ENCODE data around the gene DEAF1.
"Not testable (repeated sequence)": the region's sequence is repeated elsewhere in the genome, so short reads cannot be mapped to it uniquely, and the experiment has no call there.

The DEAF1 gene

DNA sequence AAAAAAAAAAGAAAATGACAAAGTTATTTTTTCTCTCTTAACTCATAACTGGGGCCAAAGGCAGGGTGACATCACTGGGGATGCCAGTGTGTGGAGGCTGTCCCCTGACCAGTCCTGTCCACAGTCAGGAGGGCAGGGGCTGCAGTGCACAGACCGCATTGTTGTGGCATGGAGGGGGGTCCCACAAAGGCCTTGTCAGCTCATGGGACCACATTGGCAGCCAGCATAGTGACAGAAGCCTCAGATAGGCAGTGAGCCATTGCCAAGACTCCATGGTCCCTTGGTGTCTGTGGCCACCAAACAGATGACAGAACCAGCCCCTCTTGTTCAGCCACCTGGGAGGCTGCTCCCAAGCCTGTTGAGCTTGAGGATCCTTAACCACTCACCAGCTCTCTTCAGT is 4.7 kb upstream of the DEAF1 start:
- DNase-seq: no peak

DNA sequence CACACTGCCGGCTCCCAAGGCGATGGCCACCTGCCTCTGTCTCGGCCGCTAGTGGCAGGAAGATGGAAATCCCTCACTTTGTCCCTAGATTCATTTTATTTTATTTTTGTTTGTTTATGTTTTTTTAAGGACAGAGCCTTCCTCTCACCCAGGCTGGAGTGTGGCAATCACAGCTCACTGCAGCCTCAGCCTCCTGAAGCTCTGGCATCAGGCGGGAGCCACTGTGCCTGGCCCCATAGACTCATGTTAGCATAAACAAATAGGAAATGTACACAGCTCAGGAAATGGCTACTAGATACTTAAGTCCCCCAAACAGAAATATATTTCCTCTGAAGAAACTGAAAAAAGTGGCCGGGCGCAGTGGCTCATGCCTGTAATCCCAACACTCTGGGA is 4.1 kb upstream of the DEAF1 start:
- no peak for DNase-seq

DNA sequence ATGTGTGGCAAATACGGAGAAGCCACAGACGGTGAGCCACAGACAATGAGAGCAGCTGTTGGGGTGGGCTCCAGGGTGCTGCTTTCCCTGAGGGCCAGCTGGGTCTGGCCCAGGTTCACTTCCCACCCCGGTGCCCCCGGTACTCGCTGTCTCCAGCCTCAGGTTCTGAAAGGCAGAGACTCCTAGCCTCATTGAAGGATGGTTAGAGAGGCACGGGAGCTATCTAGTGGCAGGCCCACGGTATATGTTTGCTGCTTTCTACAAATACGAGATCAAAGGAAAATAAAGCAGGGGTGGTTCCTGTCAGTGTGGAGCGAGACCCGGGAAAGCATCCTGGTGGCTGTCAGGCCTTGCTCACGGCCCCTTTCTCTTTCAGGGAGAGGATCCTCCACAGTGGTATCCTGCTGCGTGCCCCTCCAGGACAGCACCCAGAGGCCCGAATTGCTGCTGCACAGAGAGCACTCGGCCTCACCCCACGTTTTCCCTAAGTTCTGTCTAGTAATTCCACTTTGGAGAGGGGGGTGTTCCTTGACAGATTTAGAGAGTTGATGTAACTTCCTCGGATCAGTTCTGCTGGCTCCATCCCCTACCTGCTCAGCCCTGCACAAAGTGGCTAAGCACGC is 3.6 kb upstream of the DEAF1 start:
- DNase-seq: no peak

DNA sequence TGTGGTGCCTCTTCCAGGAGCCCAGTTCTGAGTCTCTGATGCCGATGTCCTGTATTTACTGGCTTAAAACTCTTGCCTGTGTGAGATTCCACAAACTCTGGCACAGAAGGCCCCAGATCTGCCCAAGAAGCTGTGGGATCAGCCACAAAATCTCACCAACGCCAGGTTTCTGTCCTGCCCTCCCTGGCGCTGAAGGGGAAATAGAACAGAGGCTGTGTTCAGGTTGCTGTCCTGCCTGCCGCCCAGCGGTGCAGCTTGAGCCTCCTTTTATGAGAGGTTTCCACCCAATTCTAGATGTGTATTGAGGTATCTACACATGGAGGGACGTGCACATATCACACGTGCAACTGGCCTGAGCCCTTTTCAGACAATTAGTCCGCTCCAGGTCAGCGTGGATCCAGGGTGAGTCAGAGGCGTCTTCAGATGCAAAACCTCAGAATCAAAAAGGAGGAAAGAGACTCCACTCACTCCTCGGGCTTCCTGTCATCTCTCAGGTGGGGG is 2.8 kb upstream of the DEAF1 start:
- no peak for DNase-seq

DNA sequence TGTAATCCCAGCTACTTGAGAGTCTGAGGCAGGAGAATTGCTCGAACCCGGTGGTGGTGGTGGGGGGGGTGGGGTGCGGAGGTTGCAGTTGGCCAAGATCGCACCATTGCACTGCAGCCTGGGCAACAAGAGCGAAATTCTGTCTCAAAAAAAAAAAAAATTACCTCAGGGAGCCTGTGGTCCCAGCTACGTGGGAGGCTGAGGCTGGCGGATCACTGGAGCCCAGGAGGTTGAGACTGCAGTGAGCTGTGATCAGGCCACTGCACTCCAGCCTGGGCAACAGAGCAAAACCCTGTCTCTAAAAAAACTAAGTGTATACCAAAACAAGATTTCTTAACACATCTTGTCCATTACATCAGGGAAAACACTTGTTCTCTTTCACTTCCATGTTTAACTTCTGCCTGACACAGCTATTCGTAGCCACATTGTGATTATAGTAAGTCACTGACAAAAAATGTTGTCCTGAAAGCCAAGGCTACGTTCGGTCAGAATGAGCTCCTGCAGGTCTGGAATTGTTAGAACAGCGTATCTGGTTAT is 2.0 kb upstream of the DEAF1 start:
- no peak for DNase-seq

DNA sequence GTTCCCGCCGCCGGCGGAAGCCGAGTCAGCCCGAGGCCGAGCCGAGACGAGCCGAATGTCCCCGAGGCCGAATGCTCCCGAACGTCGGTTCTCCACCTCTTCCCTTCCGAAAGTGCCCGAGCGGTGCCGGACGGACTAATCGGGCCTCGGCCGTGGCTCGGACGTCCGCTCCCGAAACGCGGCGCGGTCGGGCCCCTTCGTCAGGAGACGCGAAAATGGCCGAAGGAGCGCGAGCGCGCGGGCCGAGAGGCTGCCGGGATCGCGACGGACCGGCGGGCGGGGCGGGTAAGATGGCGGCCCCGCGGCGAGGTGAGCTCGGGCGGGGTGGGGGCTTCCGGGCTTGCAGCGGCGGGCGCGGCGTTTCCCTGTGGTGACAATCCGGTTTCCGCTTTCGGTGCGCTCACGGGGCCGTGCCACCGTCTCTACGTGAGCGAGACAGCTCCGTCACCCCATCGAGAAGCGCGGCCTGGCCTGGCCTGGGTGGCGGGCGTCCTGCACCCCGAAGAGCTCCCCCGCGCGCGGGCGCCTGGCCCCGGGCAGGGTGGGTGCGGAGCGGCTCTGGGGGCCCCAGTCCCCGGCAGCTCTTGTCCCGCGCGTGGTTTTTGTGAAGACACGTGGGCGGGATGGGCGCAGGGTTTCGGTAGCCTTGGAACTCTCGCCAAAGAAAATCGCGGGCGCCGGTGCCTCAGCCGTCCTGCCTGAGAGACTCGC is 671 bp upstream of the DEAF1 start, which contains the start of gene TMEM80:
Gene TMEM80 (plus strand): TSS at position 279 of the 711 bp plus-strand sequence. CDS start 12 bp downstream, at position 291.
- DNase-seq: peak; percentile 92

DNA sequence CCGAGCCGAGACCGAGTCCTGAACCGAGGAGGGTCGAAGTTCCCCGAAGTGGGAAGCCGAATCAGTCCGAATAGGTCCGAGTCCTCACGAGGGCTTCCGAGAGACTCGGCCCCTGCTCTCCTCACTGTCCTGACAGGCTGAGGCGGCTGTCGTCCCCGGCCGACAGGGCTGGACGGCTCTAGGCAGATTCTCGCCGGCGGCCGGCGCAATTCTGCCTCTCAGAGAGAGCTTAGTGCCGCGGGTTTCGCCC is 191 bp upstream of the DEAF1 start:
- no peak for DNase-seq

DNA sequence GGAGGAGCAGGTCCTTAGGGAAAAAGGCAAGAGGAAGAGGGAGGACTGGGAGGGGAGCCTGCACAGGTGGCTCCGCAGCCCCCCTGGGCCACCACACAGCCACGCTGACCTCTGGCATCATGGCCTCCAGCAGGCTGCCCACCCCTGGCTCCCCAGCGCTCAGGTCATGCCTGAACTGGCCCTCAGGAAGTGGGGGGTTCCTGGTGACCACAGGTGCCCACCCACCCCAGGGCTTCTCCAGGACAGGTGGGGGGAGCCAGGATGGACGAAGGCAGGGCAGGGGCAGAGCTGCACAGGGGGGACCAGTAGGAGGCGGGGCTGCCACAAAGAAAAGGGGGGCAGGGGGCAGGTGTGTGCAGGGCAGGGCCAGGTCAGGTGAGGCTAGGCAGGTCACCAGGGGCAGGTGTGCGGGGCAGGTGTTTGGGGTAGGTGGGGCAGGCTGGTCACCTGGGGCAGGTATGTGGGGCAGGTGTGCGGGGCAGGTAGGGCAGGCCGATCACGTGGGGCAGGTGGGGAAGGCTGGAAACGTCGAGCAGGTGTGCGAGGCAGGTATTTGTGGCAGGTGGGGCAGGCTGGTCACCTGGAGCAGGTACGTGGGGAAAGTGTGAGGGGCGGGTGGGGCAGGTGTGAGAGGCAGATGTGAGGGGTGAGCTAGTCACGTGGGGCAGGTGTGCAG is 997 bp downstream of the DEAF1 start:
- DNase-seq: no peak

DNA sequence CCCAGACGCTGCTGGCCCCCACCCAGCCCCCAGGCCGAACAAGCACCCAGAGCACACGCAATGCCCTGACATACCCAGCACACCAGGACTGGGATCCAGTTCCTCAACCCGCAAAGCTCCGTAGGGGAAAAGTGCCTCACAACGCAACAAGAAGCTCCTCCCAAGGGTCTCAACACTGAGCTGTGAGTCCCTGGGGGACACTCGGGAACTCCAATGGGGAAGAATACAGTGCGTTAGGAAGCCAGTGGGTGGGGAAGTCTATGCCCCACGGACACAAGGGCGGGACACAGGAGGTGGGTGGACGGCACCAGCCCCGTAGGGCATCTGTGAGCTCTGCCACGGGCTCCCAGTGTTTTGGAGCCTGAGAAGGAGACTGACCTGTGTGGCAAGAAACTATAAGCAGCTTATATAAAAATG is 1.6 kb downstream of the DEAF1 start:
- no peak for DNase-seq

DNA sequence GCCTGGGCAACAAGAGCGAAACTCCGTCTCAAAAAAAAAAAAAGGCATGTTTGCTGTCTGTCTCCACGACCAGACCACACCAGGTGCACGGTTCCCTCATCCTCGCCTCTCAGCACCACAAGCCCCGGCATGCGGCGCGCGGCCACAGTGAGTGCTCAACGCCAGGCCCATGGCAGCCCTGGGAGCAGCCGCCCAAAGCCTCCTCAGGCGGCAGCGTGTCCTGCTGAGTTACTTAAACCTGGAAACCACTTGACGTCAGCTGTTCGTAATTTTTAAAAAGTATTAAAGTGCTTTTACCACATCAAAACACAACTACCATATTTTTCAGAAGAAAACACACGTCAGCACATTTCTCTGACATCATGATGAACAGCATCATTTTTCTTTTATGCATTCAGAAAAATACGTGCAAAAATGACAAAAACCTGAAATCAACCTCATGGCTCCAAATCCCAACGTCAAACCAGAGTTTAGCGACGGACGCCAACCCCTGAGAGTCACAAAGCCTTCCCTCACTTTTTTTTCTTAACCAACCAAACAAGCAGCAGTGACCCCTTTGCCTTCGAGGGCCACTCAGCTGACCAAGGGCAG is 2.1 kb downstream of the DEAF1 start:
- DNase-seq: no peak

DNA sequence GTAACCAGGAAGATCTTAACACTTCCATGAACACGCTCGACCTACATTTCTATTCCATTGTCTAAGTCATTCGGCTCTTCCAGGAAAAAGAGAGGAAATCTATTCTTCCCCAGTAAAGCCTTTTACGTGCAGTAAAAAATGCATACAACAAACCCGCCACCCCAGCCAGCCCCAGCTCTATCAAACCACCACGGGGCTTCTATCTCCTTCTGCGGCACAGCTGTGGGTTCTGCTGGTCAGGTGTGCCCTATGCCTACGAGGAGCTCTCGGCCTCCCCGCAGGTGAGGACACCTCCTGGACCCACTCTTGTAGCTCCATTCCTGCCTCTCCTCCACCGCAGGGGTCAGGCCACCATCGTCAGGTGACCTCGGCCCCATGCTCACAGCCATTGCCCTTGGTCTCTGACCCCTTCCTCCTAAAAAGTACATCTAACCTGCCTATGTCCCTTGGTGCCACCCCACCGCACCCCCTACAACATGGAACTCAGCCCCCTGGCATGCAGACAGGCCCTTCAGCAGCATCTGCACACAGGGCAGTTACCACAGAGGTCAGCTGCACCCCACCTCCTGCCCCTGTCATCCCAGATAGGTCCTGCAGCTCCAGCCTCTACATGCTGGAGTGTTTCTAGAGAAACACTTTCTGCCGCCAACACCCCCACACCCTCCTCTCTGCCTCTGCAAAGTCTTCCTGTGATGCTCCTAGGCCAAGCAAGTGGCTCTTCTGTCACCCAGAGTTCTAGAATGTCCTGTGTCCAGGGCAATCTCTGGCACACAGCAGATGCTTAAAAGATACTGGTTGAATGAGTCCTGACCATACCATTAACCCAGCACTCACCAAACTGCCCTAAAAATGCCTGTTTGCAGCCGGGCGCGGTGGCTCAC is 3.1 kb downstream of the DEAF1 start:
- DNase-seq: no peak

DNA sequence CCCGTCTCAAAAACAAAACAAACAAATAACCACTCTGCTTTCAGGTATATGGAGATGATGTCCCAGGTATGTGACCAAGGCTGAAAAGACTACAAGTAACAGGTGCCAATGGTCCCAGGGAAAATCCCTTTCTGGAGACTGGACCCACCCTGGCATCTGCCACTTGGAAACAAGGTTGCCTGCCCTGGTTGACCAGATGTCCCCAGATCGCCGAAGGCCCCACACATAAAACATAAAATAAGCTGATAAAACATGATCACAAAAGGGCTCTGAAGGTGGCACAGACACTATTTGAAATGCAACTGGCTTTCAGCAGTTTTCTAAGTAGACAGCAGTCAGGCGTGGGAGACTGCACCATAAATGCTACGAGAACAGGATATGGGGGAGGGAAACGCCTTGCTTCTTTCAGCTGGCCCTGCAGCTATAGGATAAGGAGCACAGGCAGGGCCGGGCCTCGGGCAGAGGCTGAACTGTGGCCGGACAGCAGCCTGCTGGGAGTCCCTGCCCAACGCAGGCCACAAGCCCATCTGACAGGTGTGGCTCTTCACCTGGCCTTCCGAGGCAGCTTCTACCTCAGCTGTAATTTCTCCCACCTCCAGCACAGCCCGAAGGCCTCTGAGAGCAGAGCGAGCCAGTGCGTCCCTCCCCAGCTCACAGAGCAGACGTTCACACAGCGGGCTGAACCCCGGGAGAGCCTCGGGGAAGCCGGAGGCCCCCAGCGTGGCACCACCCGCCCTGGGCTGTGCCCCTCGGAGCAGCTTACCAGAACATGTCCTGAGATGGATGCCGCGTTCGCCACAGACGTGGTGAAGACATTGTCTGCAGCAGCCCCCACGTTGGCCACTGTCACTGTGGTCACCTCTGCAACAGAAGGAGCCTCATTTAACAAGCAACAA is 4.0 kb downstream of the DEAF1 start:
- no peak for DNase-seq

DNA sequence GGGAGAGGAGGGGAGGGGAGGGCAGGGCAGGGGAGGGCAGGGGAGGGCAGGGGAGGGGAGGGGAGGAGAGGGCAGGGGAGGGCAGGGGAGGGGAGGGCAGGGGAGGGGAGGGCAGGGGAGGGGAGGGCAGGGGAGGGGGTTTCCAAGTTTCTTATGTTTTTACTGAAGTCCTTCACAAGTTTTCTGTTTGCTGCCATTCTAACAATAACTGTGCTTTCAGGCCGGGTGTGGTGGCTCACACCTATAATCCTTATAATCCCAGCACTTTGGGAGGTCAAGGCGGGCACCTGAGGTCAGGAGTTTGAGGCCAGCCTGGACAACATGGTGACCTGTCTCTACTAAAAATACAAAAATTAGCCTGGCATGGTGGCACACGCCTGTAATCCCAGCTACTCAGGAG is 4.8 kb downstream of the DEAF1 start:
- not testable (repeated sequence) for DNase-seq

DNA sequence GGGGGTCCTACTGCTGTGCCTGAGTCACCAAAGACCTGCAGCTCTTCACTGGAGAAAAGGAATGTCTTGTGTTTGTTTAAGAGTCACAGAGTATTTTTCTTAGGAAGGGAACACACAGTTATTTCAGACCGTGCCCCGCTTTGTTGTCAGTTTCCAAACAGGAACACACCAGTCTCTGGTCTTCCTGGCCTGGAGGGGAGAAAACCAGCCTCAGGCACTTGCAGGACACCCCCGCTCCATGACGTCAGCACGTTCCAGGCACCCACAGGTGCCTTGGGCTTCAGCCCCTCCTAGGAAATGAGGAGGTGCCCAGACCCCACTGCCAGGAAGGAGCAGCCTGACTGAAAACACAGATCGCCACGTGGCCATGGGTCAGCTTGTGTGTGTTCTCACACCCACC is 5.4 kb downstream of the DEAF1 start:
- DNase-seq: no peak

DNA sequence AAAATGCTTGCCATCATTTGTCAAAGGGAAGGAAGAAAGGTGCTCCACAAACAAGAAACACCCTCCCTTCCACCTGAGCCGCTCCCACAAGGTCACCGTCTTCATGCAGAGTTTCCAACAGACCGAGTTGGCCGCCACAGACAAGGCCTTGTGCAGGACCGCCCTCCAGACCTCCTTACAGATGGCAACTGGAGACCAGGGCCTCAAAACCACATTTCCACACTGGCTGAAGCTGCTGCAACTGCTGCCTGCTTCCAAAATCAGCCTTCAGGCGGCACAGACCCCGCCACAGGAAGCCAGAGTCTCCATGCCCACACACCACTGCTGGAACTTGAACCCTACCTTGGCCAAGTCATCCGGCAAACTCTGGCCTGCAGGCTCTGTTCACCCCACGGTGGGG is 6.3 kb downstream of the DEAF1 start:
- no peak for DNase-seq

DNA sequence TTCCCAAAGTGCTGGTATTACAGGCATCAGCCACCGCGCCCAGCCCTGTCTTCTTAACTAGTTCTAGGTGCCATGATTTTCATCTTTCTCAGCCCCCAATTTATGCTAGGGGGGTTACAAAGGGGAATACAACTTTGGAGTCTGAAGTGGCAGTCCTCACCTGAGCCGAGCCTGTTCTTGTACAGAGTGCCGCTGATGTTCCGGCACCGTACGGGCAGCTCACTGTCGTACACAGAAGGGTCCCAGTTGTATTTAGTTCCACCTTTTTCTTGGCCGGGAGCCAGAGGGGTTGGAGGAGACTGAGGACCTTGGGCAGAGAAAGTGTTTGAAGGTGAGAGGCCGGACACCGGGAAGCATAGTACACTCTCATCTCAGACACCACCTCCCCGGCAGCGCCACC is 7.3 kb downstream of the DEAF1 start:
- DNase-seq: no peak

DNA sequence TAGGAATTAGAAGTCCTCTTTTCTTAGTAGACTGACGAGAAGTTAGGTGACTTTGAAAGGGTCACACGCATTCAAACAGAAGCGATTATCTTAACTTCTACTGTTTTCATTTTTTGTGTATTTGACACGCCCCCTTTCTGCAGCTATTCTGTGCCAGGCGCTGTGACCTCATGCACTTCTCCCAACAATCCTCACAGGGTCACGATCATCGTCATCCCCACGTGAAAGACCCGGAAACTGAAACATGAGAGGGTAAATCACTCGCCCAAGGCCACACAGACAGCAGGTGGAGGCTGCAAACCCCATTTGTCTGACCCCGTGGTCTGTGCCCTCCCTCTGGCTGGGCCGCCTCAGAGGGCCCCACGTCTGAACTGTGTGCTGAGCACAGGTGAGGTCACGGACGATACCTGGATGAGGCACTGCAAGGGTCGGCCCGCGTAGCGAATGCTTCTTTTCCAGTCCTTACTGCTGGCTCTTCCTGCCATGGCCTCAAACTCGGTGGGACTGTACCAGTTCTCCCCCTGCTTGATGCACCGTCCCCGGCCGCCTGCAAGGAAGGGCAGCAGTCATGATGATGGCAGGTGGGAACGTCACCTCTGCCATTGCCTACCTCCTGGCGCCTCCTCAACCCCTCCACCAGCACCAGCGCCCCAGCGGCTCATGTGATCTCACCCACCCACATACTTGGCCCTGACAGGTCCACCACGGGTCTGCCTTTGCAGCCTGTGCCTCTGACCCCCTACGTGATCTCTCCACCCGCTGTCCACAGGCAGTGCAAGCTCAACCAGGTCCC is 8.4 kb downstream of the DEAF1 start:
- no peak for DNase-seq

DNA sequence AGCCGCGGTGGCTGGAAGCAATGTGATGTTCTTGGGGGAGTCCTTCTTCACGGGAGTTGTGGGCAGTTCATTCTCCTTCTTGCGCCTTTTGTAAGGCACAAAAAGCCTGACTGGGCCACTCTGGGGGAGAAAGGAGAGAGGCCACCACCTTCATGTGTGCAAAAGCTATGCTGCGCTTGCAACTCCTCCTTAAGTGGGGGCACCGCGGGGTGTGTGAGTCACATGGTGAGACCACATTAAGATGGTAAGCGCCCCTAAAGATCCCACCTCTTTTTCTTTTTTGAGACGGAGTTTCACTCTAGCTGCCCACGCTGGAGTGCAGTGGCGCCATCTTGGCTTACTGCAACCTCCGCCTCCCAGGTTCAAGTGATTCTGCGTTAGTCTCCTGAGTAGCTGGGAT is 14.1 kb downstream of the DEAF1 start:
- DNase-seq: no peak

DNA sequence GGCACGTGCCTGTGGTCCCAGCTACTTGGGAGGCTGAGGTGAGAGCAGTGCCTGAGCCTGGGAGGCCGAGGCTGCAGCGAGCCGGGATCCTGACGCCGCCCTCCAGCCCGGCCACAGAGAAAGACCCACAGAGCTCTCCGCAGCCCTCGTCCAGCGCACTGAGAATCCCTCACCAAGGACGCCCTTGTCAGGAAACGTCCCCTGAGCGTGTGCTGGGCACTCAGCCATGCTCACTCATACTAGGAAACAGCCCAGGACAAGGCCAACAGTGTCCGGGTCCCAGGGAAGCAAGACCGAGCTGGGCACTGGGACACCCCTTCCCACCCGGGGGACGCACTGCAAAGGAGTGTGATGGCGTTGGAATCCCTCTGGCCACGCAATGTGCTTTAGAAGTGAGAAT is 14.5 kb downstream of the DEAF1 start:
- DNase-seq: no peak
